ENCODE results near the gene NTF3.
"Not testable (repeated sequence)": the region's sequence is repeated elsewhere in the genome, so short reads cannot be mapped to it uniquely, and the experiment has no call there.

NTF3 gene

DNA sequence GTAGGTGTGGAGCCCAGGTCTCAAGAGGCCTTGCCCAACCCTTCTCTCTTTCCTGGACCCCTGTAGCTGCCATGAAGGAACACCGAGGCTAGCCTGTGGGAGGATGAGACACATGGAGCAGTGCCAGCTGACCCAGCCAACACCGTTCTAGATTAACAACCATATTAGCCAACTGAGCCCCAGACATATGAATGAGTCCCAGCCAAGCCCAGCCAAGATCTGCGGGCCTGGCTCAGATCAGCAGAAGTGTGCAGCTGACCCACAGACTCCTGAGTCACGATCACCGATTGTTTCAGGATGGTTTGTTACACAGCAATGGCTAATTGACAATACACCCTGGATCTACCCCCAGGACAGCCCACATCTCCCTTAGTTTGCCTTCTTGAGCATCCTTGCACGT, 82.1 kb downstream of the NTF3 start:
- no peak for DNase-seq

GRCh38 chr12:5514545-5514944, 82.6 kb downstream of the NTF3 start:
- DNase-seq = no peak

DNA sequence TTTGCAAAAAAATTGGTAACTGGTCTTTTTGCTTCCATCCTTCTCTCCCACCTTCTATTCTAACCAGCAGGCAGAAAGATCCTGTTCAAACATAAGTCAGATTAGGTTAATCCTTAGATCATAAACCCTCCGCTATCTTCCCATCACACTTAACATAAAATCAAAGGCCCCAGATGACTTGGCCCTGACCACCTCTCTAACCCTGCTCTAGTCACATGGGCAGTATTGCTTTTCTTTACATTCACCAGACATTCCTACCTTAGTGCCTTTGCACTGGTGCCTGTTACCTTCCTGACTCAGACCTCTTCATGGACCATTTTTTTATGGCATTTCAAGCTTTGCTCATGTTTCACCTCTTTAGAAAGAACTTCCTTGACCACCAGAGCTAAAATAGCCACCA, 83.5 kb downstream of the NTF3 start:
- no peak for DNase-seq

GRCh38 chr12:5516371-5517241, 84.7 kb downstream of the NTF3 start:
- no peak for DNase-seq

DNA sequence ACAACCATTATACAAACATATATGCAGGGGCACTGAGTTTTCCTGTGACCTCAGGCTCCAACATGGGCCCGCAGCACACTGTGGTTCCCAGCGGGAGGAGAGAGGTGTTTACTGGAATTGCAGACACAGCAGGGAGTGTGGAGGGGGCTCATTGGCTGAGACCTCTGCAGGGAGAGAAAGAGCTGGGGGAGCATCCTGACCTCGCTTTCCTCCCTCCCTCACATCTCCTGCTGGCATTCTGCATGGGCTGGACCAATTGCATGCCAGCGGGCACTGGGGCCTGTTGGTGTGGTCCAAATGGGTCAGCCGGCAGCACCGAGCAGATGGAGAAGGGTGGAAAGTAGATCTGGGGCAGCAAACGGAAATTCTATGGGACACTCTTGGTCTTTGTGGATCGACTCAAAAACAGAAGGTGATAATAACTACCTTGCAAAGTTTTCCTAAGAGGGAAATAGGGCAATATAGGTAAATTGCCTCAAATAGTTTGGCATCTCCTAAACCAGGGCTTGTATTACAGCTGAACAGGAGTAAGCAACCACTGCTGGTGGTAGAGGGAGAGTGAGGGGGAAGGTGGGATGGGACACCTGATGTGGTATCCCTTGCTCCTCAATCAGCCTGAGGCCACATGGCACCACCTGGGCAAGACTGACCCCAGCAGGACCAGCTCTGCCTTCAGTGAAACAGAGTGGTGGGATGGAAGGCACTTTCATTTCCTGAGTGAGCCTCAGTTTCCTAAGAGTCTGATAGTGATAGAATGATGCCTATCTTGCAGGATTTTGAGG, 86.9 kb downstream of the NTF3 start:
- DNase-seq = no peak

- DNase-seq = no peak
Measured at GRCh38 chr12:5520037-5520436, 88.1 kb downstream of the NTF3 start.

DNA sequence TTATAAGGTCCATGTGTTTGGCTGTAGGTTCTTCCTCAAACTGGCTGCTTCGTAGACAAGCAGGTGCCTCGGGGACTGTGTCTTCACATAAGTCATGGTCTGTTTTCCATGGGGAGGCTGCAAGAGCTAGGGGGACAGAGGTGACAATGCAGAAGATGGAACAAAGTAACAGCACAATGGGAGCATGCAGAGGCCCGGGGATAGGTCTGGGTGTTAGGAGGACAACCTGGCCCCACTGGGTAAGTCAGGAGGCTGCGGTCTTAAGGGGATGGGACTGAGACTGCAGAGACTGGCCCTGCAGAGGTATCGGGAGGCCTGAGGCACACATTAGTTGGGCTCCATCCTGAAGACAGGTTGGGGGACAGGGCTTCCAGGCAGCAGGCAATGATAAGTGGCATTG, 88.9 kb downstream of the NTF3 start:
- no peak for DNase-seq

DNA sequence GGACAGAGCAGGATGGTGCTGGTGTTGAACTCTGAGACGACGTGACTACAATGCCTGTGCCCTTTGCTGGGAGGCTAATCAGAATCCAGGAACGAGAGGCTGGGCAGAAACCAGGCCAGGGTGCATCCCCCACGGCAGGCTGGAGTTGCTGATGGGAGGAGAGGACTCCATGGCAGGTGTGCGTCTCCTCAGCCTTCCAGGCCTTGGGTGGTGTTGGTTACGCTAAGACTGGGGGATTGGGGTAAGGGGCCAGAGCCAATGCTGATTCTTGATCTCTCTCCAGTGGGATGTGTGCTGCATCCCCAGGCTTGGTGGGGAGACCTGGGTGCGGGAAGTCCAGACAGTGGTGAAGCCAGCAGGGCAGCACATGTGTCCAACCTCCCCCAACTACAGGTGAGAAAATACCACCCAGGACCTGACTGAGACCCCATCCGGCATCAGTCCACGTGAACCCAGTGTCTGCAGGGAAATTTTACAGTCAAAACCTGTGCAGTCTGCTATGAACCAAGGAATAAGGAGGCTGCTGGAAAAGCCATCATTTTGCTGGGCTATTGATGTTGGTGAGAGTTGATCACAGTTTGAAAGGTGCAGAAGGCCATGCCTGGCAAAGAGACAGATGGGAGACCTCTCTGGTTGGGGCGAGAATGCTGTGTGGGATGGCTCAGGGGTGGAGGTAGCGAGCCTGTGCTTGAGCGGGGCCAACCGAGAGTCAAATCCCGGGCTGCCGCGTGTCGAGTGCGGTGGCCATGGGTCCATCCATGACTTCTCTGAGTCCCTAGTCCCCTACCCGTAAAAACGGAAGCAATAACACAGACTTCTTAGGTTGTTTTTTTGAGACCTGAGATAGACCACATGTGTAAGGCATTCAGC, 89.8 kb downstream of the NTF3 start:
- DNase-seq = no peak

GRCh38 chr12:5522432-5523335, 90.8 kb downstream of the NTF3 start:
- DNase-seq = no peak

DNA sequence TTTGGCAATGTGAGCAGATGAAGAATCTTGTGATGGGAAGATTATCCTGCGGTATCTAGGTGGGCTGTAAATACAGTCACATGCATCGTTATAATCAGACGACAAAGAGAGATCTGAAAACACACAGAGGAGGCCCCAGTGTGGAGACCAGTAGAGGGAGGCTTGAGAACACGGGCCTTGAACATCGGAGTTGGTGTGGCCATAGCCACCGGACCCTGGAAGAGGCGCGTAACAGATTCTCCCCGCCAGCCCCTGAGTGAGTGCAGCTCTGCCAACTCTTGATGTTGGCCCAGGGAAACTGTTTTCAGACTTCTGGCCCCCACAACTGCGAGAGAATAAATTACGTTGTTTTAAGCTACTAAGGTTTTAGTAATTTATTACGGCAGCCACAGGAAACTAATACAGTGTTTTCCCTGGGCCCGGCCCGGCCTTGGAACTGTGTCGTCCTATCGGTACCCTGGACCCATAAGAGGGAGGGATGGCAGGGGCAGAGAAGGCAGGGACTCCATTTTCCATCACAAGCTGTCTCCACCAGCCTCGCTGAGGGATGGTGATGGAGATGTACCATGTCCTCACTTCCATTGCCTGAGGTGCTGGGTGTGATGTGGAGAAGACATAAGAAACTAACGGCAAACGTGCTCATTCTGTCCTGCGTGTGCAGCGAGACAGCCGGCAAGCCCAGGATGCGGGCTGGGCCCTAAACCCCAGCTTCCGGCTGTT, 91.6 kb downstream of the NTF3 start:
- DNase-seq = no peak

DNA sequence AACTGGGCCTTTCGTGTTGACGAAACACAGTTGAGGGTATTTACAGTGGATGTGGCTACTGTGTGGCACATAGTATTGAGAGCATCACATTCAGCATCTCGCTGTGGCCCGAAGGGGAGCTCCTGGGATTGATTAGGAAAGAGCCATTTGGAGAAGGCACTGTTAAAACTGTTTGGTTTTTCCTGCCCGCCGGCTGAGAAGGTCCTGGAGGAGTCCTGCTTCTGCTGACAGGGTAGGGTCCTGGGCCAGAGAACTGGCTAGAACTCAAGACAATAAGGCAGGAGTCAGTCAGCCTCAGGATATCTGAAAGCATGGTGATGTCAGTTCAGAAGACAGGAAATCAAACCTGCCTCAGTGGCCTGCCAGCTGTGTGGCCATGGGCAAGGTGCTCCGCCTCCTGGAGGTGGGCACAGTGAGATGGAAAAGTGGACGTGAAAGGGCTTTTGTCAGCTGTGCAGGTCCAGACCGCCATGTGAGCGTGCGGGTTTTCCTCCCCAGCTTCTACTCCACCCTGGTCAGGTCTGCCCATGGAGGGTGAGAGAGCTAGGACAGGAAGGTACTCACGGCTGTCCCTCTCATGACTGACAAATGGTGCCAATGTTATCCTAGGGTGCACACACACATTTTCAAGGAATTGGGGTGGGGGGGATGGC, 92.3 kb downstream of the NTF3 start:
- no peak for DNase-seq

DNA sequence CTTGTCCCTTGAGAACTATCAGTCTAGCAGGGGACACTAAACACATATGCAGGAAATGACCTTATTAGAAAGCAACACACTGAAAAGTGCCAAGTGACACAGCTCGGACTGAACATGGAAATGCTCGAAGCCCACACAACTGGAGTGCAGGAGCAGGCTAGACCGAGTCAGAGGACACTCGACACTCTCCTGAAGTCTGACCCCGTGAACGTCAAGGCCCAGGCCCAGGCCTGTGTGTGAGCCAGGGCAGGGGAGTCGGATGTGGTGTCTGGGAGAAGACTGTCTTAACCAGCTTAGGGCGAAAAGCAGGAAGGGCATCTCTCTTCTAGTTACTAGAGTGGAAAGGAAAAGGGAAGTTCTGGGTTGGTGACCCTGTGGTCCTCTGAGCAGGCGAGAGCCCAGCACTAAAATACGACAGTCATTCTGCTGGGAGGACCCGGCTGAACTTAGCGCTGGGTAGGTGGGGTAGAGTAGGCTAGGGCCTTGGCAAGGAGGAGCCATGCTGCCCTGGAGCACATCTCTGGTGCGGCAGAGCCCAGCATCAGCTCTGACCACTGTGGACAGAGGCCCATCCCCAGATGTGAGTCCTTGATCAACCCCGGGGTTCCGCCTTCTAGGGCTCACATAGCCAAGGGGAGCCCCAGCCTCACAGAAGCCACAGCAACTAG, 93.0 kb downstream of the NTF3 start:
- DNase-seq = no peak

DNA sequence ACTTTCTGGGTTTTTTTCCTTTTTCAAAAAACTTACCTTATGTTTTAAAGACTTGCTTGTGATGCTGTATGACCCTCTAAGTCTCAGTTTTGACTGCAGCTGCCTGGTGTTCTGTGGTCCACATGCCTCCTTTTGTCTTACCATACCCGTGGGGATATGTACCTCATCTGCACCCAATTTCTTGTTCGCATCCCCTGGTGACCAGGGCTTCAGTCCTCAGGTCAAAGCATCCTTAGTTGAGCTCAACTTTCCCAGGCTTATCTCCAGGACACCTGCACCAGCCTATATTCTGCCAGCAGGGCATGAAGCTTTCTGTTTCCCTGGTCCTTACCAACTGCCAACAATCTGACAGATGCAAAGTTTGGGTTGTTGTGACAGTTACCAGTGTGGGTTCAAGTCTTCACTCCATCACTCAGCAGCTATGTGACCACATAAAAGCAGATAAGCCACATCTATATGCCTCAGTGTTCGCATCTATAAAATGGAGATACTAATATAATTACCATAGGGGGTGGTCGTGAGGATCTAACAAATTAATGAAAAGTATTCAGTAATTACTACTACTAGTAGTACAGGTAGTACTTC, 94.0 kb downstream of the NTF3 start:
- no peak for DNase-seq

- no peak for DNase-seq
Measured at GRCh38 chr12:5533368-5533767, 101.5 kb downstream of the NTF3 start.

- no peak for DNase-seq
Measured at GRCh38 chr12:5534426-5535199, 102.7 kb downstream of the NTF3 start.

GRCh38 chr12:5535541-5535940, 103.6 kb downstream of the NTF3 start:
- DNase-seq = no peak

- not testable (repeated sequence) for DNase-seq
Measured at GRCh38 chr12:5537026-5537615, 105.2 kb downstream of the NTF3 start.

DNA sequence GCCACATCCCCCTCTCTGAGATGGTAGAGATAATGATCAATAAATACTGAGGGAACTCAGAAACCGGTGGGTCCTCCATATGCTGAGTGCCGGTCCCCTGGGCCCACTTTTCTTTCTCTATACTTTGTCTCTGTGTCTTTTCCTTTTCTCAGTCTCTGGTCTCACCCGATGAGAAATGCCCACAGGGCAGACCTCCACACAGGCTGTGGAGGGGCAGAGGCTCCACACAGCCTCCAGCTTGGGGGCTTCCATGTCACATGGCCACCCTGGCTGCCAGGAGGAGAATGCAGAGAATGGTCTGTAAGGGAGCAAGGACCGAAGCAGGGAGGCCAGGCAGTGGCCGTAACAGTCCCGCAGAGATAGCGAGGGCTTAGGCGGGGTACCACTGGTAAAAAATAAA, 105.9 kb downstream of the NTF3 start:
- no peak for DNase-seq
